Measurements from ENCODE around the gene CMIP.
"Not testable (repeated sequence)": the region's sequence is repeated elsewhere in the genome, so short reads cannot be mapped to it uniquely, and the experiment has no call there.

The CMIP gene

GRCh38 chr16:81671738-81672597 is 227.4 kb downstream of the CMIP start:
- DNase-seq: no peak

GRCh38 chr16:81673432-81673831 is 228.8 kb downstream of the CMIP start:
- DNase-seq: no peak

- no peak for DNase-seq
Observed at GRCh38 chr16:81675662-81676061, 231.1 kb downstream of the CMIP start.

DNA sequence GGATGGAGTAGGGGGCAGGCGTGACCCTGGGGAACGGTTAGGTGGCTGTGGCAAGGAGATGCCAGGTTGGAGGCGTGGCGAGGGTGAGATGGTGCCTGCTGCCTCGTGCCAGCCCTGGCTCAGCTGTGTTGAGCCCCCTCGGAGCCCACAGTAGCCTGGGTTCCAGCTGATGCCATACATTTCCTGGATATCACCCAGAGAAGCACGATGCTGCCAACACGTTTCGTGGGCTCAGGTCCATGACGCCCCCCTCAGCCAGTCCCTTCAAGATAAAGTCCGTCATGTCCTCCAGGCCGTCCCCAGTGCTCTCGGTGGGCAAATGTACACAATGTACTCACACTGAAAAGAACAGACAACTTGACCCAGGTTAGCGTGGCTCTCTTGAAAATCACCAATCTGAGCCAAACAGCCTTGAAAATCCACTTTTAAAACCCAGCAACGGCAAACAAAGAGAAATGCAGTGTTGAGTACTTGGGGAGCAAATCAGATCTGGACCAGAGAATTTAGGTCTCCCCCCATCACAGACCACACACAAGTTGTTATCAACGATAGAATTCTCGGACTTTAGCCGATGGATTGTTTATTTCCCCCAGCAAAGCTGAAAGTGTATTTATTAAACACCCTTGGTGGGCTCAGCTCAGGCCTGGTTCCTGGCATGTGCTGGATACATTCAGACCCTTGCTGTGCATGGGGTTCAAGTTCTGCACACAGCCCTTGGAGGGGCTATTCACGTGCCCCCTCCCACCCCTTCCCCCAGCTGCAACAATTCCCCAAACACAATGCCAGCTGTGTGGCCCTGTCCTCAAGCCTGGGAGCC is 231.7 kb downstream of the CMIP start:
- DNase-seq: no peak

- DNase-seq: no peak
Observed at GRCh38 chr16:81676883-81677737, 232.5 kb downstream of the CMIP start.

GRCh38 chr16:81678326-81679095 is 233.9 kb downstream of the CMIP start:
- no peak for DNase-seq

- no peak for DNase-seq
Observed at GRCh38 chr16:81679721-81680430, 235.3 kb downstream of the CMIP start.

- DNase-seq: no peak
Observed at GRCh38 chr16:81680444-81681275, 236.1 kb downstream of the CMIP start.

DNA sequence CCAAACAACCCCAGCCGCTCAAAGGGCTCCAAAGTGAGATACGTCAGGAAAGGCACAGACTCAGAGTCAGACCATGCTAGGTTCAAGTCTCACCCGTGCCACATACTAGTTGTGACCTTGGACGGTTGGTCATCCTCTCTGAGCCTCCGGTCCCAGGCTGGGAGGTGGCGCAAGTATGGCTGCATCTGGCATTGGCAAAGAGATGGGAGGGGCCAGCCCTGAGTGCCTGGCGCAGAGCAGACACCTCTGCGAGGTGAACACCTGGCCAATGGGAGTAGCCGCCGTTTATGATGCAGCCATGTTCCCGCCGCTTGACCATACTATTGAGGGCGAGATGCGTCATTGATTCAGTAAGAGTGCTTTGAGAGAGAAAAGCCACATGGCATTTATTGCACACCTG is 236.7 kb downstream of the CMIP start:
- DNase-seq: no peak

GRCh38 chr16:81684242-81684837 is 239.7 kb downstream of the CMIP start:
- no peak for DNase-seq

- no peak for DNase-seq
Observed at GRCh38 chr16:81684901-81685300, 240.3 kb downstream of the CMIP start.

DNA sequence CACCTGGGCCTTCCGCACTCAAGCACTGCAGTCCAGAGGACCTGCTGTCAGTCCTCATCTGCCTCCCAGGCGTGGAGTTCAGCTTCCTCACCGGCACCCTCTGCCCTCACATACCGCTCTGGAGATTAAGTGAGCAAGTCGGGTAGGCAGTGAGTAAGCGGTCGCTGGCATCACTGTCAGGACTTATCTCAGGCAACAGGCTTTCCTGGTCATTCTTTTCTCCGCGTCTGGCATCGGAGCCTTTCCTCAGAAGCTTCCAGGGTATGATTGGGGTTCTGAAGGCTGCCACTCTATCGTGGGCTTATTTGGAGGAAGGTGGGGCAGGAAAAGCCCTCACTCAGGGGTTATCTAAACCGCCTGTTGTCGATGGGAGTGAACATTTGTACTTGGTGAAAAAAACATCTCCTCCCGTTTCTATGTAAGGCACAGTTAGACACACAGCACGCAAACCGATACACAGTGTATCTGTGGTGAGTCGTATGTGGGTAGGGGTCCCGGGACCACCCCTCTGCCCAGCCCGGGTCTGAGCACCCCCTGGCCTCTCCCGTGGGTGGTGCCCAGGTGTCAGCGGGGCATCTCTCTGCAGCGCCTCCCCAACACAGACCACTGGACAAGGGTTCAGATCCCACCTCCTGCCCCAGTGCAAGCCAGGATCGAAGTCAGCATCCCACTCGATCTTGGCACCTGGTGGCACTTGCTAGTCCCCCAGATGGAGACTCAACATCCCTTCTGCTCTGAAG is 242.0 kb downstream of the CMIP start:
- no peak for DNase-seq

DNA sequence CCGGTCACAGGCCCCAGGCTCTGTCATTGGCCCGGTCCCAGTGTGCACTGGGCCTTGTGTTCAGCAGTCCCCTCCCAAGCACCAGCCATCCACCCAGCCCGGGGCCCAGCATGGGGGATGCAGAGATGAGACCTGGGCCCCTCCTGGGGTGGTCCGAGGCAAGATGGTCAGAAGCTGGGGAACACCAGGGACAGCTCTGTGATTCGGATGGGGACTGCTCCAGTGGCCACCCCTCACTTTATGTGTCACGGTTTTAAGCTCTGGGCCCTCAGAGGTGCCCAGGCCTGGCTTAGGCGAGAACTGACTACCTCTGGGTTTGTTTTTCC is 242.5 kb downstream of the CMIP start:
- no peak for DNase-seq

DNA sequence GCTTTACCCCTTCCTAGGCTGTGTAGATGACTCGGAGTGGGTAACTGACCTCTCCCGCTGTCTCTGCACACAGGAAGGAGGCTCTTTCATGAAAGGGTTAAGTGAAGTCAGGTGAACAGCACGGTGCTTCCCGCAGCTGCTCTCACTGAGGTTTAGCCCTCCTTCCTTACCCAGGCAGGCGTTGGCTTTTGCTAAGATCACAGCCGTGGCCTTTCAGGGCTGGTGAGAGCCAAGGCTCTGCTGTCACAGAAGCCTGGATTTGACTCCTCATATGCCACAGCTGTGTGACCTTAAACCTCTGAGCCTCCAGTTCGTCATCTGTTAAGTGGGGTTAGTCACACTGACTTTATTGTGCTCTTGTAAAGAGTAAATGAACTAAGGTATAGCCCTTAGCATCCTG is 243.6 kb downstream of the CMIP start:
- DNase-seq: no peak

- not testable (repeated sequence) for DNase-seq
Observed at GRCh38 chr16:81688839-81689238, 244.2 kb downstream of the CMIP start.

DNA sequence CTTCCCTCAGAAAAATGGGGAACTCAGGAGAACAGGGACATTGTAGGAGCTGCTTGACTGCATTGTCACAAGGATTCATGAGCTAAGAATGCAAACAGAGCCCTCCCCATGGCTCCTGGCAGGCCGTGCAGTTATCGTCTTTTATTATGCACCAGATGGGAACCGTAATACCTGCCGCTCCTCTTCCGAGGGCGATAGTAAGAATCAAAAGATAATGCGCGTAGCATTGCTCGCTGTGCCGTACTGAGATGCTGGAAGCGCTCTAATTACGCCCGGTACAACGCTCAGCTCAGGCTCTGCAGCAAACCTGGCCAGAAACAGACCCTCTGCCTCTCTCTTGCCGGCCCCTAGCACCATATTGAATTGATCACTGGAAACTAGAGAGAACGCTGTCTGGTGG is 247.4 kb downstream of the CMIP start:
- DNase-seq: no peak

GRCh38 chr16:81692571-81692970 is 248.0 kb downstream of the CMIP start:
- DNase-seq: no peak

DNA sequence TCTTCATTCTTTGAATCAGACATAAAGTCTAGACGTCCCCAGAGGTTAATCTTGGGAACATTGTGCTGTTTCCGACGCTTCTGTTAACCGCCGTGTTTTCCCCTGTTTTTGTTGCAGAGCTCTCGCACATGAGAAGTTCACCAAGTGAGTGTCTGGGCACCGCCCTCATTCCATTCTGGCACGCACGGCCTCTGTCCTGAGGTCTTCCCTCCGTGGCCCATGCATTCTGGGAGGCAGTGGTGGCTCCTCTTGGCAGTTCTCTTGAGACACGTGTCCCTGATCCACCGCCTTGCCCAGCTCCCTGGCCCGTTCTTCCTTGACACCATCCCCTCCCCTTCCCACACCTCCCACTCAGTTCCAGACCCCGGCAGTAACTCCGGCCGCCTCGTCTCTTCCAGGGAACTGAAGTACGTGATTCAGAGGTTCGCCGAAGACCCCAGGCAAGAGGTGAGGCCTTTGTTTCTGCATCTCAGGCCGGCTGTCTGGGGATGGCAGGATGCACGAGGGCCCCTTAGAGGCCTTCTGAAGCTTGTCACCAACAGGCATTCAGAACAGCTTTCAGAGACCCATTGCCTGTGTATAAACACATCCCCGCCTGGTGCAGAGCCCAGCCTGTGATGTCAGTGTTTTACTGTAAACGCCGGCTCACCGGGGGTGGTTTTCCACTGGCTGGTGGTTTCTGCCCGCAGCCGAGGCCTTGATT is 248.6 kb downstream of the CMIP start:
- DNase-seq: no peak

GRCh38 chr16:81693744-81694303 is 249.2 kb downstream of the CMIP start:
- no peak for DNase-seq
